HG03039 (cell line): ENCODE results near the gene RABEP2.
A peak's percentile ranks its signal among the peaks of the same experiment; 100 is the strongest.
"Not testable (repeated sequence)": the region's sequence is repeated elsewhere in the genome, so short reads cannot be mapped to it uniquely, and the experiment has no call there.

Source experiments
- ATAC-seq: cut with Tn5 transposase; IDR thresholded peaks from one replicate; pipeline ENCODE4 v1.9.1; 2021; ENCODE audit warnings: mild to moderate bottlenecking, moderate library complexity; ENCODE audit not compliant: unreplicated experiment

RABEP2 gene, protein sequence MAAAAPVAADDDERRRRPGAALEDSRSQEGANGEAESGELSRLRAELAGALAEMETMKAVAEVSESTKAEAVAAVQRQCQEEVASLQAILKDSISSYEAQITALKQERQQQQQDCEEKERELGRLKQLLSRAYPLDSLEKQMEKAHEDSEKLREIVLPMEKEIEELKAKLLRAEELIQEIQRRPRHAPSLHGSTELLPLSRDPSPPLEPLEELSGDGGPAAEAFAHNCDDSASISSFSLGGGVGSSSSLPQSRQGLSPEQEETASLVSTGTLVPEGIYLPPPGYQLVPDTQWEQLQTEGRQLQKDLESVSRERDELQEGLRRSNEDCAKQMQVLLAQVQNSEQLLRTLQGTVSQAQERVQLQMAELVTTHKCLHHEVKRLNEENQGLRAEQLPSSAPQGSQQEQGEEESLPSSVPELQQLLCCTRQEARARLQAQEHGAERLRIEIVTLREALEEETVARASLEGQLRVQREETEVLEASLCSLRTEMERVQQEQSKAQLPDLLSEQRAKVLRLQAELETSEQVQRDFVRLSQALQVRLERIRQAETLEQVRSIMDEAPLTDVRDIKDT

DNA sequence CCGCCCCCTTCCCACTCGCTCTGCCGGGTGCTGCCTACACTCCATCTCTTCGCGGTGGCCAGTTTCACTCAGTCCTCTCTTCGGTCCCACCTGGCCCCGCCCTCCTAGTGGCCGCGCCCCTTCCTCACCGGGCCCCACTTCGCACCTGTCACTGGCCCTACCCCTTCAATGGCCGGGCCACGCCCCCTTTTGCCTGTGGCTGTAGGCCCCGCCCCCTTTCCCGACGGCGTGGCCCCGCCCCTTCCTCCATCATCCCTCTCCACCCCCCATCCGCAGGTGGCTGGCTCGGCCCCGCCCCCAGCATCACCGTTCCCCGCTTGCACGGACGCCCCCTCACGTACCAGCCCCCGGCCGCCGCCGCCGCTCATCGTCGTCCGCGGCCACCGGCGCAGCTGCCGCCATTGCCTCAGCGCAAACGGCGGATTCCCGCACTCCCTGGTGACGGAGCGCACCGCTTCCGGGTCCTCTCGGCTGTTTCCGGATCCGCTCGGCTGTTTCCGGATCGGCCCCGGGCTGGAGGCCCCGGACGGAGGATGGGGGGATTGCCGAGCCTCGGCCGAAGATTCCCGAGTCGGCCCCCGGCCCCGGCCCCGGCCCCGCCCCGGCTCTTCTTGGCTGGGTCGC, at the start of gene RABEP2:
Gene RABEP2 (minus strand): TSS at position 477 of the 624 bp plus-strand sequence. CDS start 75 bp downstream, at position 402.
- ATAC-seq, result peak; percentile 62

DNA sequence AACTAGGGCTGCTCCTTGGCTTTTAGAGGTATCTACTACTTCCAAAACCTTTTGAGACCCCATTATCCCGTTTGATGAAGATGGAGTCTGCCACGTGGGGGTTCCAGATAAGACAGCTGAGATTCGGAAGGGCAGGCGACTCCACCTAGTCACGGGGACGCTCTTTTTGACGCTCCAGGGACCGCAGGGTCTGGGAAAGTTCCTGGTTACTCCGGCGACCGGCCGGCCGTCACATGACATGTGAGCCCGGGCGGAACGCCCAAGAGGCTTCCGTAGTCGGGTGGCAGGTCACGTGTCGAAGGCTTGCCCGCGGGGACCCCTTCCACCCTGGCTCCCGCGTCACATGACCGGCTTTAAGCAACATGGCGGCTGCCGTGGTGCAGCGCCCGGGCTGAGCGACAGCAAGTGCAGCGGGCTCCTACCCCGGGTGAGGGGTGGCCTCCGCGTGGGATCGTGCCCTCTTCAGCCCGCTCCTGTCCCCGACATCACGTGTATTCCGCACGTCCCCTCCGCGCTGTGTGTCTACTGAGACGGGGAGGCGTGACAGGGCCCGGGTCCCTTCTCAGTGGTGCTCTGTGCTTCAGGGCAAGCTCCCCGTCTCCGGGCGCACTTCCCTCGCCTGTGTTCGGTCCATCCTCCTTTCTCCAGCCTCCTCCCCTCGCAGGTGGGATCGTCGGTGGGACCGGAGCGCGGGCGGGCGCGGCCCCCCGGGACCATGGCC, 49.6 kb upstream of the RABEP2 start, which contains the start of gene SPNS1:
Gene SPNS1 (plus strand): TSS at position 342 of the 721 bp plus-strand sequence. CDS start 374 bp downstream, at position 716.
- peak; percentile 89 for ATAC-seq

DNA sequence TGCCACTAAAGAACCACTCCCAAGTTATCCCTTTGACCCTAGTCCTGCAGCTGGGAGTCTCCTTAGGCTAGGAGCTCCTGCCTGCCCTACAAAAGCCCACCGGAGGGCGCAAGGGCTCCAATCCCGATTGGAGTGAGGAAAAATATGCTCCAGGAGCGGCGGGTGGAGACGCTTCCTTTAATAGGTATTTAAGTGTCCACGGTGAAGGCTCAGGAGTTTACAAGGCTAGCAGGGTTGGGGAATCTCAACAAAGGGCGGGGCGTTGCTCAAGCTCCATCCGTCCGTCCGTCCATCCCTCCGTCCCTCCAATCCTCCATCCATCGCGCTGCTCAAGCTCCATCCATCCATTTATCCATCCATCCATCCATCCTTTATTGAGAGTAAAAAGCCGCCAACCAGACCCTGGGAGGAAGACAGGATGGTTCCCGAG, 49.0 kb upstream of the RABEP2 start:
- ATAC-seq, result no peak

DNA sequence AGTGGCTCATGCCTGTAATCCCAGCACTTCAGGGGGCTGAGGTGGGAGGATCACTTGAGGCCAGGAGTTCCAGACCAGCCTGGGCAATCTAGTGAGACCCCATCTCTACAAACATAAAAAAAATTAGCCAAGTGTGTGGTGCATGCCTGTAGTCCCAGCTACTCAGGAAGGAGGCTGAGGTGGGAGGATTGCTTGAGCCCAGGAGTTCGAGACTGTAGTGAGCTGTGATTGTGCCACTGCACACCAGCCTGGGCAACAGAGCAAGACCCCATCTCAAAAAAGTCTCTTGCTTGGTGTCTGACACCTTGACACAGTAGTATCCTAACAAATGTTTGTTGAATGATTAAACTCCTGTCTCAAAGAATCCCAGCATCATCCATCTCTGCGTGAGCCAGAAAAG, 44.7 kb upstream of the RABEP2 start:
- not testable (repeated sequence) for ATAC-seq

DNA sequence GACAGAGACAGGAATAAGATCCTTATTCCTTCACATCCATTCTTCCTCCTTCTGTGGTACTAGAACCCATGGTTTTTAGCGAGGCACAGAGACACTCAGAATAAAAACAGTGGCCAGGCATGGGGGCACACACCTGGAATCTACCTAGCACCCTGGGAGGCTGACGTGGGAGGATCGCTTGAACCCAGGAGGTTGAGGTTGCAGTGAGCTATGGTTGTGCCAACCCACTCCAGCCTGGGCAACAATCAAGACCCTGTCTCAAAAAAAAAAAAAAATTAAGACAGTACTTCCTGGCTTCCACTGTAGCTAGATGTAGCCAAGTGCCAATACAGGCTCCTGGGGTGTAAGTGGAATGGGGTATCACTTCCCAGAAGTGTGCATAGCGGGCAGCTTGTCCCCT, 42.1 kb upstream of the RABEP2 start:
- ATAC-seq, result no peak

DNA sequence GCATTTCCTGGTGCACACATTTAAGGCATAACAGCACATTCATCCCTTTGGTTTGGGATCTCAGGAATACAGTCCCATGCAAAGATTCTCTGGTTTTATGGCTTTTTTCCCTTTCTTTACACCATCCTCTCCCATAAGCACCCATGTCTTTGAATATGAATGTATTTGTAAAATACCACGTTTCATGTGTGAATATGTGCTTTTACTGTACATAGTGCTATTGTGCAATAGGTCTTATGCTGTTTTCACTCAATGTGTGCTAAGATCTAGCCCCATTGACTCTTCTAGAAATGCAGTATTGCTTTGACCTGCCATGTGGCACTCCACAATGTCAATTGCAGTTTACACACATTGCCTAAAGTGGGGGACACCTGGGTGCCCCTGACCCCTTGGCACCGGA, 39.5 kb upstream of the RABEP2 start:
- no peak for ATAC-seq

DNA sequence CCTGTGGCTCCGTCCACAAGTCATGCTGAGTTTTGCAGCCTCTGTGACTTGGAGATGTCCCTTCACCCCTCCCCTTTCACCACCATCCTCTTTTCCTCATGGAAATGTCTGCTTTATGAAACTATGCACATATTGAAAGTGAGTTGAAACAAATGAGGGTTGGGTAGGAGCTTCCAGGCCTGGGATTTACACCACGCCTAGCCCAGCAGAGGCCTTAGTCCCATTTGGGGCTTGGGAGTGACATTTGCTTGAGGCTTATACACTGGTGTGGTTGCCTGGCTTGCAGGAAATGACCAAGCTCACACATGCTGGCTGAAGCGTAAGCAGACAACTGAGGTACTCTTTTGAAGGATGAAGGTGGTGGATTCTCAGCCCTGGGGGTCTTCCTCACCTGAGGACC, 39.0 kb upstream of the RABEP2 start:
- ATAC-seq, result no peak

DNA sequence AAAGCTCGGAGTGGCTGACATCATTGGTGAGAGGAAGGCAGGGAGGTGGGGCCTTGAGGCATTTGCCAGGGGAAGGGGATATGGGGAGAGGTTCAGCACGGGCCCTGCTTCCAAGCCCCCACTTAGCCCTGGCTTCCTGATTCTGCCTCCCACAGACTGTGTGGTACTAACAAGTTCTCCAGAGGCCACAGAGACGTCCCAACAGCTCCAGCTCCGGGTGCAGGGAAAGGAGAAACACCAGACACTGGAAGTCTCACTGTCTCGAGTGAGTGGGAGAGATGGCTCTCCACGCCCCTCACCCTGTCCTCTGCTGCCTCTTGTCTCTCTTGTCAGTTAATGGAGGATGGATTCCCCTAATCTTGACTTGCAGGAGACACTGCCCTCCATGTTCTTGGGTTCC, 33.8 kb upstream of the RABEP2 start:
- ATAC-seq, result no peak

DNA sequence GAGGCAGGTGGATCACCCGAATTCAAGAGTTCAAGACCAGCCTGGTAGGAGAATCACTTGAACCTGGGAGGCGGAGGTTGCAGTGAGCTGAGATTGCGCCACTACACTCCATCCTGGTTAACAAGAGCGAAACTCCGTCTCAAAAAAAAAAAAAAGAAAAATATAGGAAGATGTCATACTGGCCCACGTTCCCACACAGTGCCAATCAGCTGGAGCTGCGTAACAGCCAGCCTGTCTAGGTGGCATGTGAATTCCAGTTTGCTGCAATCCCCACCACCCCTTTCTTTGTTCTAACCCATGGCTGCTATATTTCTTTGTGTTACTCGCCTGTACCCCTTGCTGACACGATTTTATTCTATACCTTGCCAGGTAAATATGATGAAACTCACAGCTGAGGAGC, 33.2 kb upstream of the RABEP2 start:
- no peak for ATAC-seq

DNA sequence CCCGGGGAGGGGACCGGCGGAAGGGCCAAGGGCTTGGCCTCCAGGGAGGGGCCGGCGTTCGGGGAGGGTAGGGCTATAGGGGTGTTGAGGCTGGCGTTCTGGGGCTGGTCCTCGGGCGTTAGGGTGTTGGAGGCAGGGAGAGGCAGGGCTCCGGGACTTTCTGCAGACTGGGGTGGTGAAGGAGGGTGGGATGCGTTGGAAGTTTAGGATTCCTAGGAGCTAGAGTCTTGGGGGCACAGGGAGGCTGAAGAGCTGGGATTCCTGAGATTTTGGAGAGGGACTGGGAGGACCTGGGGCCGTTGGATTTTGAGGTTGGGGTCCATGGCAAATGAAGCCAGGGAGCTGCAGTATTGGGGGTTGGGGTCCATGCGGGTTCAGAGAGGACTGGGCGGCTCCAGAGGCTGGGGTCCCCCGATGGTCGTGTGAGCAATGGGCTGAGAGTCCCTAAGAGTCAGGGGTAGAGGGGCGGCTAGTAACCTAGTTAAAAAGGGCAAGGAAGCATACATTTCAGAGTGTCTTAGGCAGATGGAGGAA, 26.4 kb upstream of the RABEP2 start:
- peak; percentile 5 for ATAC-seq

DNA sequence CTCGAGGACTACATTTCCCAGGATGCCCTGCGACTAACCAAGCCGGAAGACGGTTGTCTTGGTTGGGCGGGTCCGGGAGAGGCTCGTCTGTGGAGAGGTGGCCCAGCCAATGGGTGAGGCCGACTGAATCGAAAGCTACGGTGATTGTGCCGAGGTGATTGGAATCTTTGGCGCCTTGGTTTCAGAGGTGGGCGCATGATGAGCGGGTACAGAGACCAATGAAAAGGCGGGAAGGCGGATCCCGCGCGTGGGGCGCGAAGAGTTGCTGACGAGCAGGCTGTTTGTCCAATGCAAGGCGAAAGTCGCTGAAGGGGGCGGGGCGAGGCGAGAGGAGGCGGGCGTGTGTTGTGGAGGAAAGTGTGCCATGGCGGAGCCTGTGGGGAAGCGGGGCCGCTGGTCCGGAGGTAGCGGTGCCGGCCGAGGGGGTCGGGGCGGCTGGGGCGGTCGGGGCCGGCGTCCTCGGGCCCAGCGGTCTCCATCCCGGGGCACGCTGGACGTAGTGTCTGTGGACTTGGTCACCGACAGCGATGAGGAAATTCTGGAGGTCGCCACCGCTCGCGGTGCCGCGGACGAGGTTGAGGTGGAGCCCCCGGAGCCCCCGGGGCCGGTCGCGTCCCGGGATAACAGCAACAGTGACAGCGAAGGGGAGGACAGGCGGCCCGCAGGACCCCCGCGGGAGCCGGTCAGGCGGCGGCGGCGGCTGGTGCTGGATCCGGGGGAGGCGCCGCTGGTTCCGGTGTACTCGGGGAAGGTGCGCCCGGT, 25.8 kb upstream of the RABEP2 start, which contains the start of gene NFATC2IP:
Gene NFATC2IP (plus strand): TSS at position 290 of the 762 bp plus-strand sequence. CDS start 75 bp downstream, at position 365.
- peak; percentile 89 for ATAC-seq

DNA sequence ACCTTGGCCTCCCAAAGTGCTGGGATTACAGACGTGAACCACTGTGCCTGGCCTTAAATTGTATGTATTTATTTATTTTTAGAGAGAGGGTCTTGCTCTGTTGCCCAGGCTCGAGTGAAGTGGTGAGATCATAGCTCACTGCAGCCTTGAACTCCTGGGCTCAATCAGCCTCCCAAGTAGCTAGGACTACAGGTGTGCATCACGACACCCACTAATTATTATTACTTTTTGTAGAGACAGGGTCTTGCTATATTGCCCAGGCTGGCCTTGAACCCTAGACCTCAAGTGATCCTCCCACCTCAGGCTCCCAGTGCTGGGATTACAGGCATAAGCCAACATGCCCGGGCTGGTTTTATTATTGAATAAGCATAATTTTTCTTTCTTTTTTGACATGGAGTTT, 21.6 kb upstream of the RABEP2 start:
- ATAC-seq, result no peak

DNA sequence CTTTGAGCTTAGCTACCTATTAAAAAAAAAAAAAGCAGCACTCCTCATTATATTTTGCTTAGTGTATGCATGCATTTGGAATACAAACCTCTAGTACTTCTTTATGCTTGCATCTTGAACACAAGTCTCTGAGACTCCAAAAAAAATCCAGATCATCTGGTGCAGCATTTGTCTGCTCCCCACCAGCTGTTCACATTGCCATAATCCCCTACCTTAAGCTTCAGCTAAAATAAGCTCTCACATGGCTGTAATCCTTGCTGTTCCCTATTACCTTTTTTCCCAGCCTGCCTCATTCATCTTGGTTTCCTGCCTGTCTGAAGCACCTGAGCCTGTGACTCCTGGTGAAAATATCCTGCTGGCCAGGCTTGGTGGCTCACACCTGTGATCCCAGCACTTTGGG, 18.2 kb upstream of the RABEP2 start:
- ATAC-seq, result no peak

DNA sequence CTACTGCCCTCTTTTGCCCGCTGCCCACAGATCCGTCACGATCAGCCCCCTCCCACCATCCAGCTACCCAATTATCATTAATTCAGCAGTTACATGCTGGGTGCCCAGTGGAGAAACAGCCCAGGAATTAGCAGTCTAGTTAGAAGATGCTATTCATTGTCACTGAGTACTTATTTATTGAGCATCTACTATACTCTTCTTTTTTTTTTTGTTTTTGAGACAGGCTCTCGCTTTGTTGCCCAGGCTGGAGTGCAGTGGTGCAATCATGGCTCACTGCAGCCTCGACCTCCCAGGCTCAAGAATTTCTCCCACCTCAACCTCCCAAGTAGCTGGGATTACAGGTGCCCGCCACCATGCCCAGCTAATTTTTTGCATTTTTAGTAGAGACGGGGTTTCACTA, 14.8 kb upstream of the RABEP2 start:
- not testable (repeated sequence) for ATAC-seq

DNA sequence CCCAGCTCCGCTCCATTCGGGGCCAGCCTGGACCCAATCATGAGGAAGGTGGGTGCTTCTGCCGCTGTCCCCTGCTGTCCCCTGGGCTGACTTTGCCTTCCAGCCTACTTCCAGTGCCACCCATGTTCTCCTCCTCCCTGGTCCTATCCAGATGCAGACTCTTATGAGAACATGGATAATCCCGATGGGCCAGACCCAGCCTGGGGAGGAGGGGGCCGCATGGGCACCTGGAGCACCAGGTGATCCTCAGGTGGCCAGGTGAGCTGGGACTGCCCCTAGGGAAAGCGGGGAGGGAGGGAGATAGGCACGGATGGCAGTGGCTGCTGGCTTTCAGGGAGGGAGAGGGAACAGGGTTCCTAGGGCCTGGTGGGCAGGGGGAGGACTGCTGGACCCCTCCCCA, 13.7 kb upstream of the RABEP2 start:
- no peak for ATAC-seq

DNA sequence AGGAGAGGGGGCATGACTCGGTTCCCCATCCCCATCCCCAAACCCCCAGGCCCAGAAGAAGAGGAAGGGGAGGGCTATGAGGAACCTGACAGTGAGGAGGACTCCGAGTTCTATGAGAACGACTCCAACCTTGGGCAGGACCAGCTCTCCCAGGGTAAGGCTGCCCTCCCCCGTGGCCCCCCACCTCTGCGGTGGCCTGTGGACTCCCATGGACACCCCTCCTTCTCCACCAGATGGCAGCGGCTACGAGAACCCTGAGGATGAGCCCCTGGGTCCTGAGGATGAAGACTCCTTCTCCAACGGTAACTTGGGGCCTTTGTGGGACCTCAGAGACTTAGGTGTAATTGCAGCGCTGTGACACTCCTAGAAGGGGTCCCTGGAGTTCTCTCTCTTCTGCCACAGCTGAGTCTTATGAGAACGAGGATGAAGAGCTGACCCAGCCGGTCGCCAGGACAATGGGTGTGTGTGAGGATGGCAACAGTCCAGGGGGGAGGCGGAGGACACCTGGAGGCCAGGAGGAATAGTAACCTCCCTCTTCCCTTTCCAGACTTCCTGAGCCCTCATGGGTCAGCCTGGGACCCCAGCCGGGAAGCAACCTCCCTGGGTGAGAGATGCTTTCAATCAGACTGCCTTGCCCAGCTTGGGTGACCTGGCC, 12.3 kb upstream of the RABEP2 start:
- ATAC-seq, result no peak

DNA sequence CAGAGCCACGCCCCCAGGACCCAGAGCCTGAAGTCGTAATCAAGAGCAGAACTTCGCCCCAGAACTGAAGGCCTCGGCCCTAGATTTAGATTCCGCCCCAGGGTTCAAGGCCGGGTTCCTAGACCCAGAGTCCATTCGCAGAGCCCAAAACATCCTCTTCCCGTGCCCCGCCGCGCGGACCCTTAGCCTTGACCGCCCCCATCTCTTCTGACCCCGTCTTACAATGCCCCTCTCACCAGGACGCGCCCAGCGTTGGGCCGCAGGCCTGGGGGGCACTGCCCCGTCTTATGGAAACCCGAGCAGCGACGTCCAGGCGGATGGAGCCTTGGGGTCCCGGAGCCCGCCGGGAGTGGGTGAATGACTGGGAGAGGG, 11.7 kb upstream of the RABEP2 start:
- no peak for ATAC-seq

DNA sequence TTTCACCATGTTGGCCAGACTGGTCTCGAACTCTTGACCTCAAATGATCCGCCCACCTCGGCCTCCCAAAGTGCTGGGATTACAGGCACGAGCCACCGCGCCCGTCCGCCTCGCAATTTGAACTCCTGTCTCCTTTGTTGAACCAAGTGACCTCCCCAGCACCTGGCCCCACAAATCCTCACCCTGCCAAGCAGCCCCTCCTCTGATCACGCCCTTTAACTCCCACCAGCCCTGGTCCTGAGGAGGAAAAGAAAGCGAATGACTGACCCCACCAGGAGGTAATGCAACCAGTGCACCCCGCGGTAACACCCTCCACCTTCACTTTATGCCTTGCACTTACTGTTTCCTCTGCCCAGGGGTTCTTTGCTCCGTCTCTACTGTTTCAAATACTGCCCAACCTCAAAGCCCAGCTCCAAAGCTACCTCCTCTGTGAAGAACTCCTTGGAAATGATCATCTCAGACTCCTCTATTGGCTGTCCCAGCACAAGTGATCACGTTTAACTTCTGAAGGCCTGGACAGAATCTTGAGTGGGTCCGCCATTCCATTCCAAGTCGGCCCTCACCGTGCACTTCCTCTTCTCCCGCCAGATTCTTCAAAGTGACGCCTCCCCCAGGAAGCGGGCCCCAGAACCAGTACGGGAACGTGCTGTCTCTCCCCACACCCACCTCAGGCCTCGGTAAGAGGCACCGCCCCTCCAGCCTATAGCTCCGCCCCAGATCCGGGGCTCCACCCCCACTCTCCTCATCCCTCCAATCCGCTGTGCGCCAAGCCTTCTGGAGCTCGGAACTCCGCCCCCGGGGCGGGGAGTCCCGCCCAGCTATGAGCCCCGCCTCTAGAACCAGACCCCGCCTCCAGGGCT, 11.1 kb upstream of the RABEP2 start:
- ATAC-seq, result peak; percentile 57

DNA sequence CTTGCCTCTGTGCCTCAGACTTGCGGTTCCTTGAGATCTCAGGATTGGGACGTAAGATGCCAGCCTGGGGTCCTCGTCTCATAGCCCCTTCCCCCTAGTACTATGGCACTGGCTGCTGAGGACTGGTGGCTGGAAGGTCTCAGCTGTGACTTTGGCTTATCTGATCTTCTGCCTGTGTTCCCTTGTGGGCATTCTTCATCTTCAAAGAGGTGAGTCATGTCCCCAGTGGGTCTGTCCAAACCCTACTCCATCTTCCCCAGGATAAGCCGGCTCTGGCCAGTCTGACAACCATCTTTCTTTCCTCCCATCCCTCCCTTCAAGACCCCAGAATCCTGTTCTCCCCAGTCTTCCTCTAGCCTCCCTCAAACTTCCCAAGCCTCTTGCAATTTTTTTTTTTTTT, 10.3 kb upstream of the RABEP2 start:
- ATAC-seq, result no peak
